Activated naive CD8-positive, alpha-beta T cell (primary cell): ENCODE measurements around the gene SRGN.
"Not testable (repeated sequence)": the region's sequence is repeated elsewhere in the genome, so short reads cannot be mapped to it uniquely, and the experiment has no call there.

Experiments used
- H3K27ac Mint-ChIP-seq: one replicate; pipeline ENCODE4 v1.8.0; 2021; ENCODE audit warnings: mixed read lengths
- H3K27me3 Mint-ChIP-seq: one replicate; pipeline ENCODE4 v1.8.0; 2021; ENCODE audit warnings: mixed read lengths
- H3K36me3 Mint-ChIP-seq: one replicate; pipeline ENCODE4 v1.8.0; 2021; ENCODE audit warnings: mixed read lengths
- H3K4me1 Mint-ChIP-seq: one replicate; pipeline ENCODE4 v1.8.0; 2021; ENCODE audit warnings: low read depth, mixed read lengths
- H3K4me3 Mint-ChIP-seq: one replicate; pipeline ENCODE4 v1.8.0; 2021; ENCODE audit warnings: mild to moderate bottlenecking, mixed read lengths
- H3K9me3 Mint-ChIP-seq: one replicate; pipeline ENCODE4 v1.8.0; 2021; ENCODE audit warnings: low read depth, mixed read lengths

SRGN gene

GRCh38 chr10:69123747-69124562 lies 36.1 kb downstream of the SRGN start, which contains the start of gene VPS26A:
TSS of gene VPS26A (plus strand) at chr10:69124178. CDS start at chr10:69124278, 100 bp downstream.
- H3K4me1 Mint-ChIP-seq: peaks cover 29% of the 10 kb centered on the region
- peak within 1 kb of the TSS; percentile 95 for H3K27ac Mint-ChIP-seq
- H3K4me3 Mint-ChIP-seq: peak within 1 kb of the TSS; percentile 96
- no peaks in the 10 kb centered on the region for H3K36me3 Mint-ChIP-seq
- no peaks in the 10 kb centered on the region for H3K27me3 Mint-ChIP-seq
- H3K9me3 Mint-ChIP-seq: no peaks in the 10 kb centered on the region

DNA sequence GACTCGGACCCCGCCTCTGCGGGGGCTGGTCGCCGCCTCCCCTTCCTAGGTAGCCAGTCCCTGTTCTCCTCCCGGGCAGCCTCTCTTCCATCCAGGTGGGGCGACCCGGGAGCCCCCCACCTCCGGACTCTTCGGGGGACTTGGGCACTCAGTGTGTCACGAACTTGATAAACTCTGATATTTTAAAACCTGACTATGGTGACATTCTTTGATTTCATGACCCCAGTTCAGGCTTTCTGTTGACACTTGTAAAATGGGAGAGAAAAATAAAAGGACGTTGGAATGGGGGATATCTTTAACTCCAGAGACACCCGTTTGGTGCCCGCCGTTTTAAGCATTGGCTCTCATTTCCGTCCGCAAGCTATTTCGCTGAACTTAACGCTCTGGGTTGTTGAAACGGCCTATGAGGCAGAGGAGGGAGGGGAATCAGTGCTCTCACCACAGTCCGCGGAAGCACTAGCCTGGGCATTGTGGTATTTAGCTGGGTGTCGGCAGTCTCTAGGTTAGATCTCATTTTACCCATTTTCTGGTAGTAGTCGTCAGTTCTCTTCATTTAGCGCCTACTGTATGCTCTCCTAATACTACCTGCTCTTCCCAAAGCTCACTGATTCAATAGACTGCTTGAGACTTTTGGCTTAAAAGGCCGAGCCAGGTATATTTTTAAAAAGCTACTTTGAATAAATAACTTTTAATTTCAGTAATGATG lies 36.8 kb downstream of the SRGN start:
- Mint-ChIP-seq H3K36me3 (no peaks in the 10 kb centered on the region), H3K27ac (peak overlapping the region; percentile 92), H3K4me1 (peaks cover 34% of the 10 kb centered on the region), H3K9me3 (no peaks in the 10 kb centered on the region), H3K4me3 (peak overlapping the region; percentile 96), H3K27me3 (no peaks in the 10 kb centered on the region)

- peaks cover 43% of the 10 kb centered on the region for H3K4me1 Mint-ChIP-seq
- peak overlapping the region; percentile 96 for H3K4me3 Mint-ChIP-seq
- H3K27ac Mint-ChIP-seq: no peak overlapping the region
- no peaks in the 10 kb centered on the region for H3K36me3 Mint-ChIP-seq
- no peaks in the 10 kb centered on the region for H3K9me3 Mint-ChIP-seq
- H3K27me3 Mint-ChIP-seq: no peaks in the 10 kb centered on the region
Measured at GRCh38 chr10:69125554-69125953, 37.7 kb downstream of the SRGN start.

DNA sequence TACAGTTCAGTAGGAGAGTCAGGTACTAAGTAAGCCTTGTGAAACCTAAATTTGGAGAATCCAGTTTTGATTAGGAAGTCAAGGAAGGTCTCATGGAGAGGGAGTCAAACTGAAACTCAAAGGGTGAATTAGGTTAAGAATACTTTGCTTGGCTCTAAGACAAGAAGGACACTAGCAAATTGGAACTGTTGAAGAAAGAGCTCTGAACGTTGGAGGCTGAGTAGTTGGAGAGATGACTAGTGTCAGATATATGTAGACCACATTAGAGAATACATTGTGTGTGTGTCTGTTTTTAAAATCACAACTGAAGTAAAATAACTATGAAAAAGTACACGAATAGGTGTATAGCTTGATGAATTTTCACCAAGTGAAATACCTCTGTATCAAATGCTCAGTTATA lies 42.3 kb downstream of the SRGN start:
- no peaks in the 10 kb centered on the region for H3K27me3 Mint-ChIP-seq
- no peaks in the 10 kb centered on the region for H3K36me3 Mint-ChIP-seq
- peak overlapping the region; percentile 5 for H3K27ac Mint-ChIP-seq
- H3K4me3 Mint-ChIP-seq: no peak overlapping the region
- peaks cover 43% of the 10 kb centered on the region for H3K4me1 Mint-ChIP-seq
- H3K9me3 Mint-ChIP-seq: no peaks in the 10 kb centered on the region

DNA sequence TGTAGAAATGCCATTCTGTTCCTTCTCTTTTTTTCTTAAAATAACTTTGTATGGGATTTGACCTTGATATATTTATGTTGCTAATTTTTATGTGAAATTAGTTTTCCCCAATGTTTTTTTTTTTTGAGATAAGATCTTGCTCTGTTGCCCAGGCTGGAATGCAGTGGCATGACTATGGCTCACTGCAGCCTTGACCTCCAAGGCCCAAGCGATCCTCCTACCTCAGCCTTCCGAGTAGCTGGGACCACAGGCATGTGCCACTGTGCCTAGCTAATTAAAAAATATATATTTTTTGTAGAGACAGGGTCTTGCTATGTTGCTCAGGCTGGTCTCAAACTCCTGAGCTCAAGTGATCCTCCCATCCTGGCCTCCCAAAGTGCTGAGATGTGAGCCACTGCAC lies 52.1 kb downstream of the SRGN start:
- no peak overlapping the region for H3K4me3 Mint-ChIP-seq
- H3K27me3 Mint-ChIP-seq: no peaks in the 10 kb centered on the region
- H3K36me3 Mint-ChIP-seq: peaks cover 4% of the 10 kb centered on the region
- H3K27ac Mint-ChIP-seq: no peak overlapping the region
- H3K9me3 Mint-ChIP-seq: no peaks in the 10 kb centered on the region
- peaks cover 27% of the 10 kb centered on the region for H3K4me1 Mint-ChIP-seq

DNA sequence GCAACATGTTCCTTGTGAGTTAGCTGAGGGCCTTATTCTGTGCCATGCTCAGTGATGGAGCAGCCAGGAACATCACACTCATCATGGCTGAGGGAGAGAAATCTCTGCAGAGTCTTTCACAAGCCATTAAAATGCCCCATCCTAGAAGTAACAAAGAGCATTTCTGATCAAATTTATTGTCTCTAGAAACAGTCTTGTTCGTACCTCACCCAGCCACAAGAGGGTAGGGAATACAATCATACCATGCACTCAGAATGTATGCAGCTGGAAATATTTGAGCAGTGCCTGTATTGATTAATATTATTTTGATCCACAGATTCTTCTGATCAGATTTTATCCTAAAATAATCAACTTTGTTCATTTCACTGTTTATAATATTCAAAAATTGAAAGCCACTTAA lies 53.4 kb downstream of the SRGN start:
- Mint-ChIP-seq H3K36me3 (peaks cover 4% of the 10 kb centered on the region), H3K27ac (no peak overlapping the region), H3K9me3 (no peaks in the 10 kb centered on the region)

DNA sequence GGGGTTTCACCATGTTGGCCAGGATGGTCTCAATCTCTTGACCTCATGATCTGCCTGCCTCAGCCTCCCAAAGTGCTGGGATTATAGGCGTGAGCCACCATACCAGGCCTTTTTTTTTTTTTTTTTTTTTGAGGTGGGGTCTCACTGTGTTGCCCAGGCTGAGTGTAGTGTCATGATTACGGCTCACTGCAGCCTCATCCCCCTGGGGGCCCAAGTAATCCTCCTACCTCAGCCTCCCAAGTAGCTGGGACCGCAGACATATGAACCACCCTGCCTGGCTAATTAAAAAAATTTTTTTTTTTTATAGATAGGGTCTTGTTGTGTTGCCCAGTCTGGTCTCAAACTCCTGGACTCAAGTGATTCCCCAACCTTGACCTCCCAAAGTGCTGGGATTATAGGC lies 54.2 kb downstream of the SRGN start:
- H3K36me3 Mint-ChIP-seq, H3K4me3 Mint-ChIP-seq, H3K27ac Mint-ChIP-seq, H3K27me3 Mint-ChIP-seq, H3K9me3 Mint-ChIP-seq: not testable (repeated sequence)
- H3K4me1 Mint-ChIP-seq: peaks cover 41% of the 10 kb centered on the region

More for the DNA sequence above, 53.4 kb downstream of the SRGN start:
- H3K4me3 Mint-ChIP-seq: no peak overlapping the region
- H3K27me3 Mint-ChIP-seq: no peaks in the 10 kb centered on the region
- peaks cover 34% of the 10 kb centered on the region for H3K4me1 Mint-ChIP-seq

DNA sequence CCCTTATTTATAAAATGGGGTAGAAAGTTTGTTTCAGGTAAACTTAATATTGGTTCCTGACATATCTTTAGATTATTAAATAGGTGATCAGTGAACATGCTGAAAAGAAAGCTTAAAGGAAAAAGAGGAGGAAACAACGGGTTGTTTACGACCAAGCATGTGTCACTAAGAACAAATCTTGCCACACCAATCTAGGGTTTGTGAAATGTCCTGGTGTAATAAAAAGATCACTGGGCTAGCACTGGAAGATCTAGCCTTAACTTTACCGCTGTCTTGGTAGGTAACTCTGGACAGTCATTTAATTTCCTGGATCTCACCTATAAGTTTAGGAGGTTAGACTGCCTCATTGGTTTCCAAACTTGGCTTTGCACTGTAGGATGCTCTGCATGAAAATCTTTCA lies 55.1 kb downstream of the SRGN start:
- Mint-ChIP-seq H3K27ac (no peak overlapping the region), H3K4me1 (peaks cover 43% of the 10 kb centered on the region), H3K4me3 (no peak overlapping the region), H3K36me3 (peaks cover 6% of the 10 kb centered on the region), H3K27me3 (no peaks in the 10 kb centered on the region), H3K9me3 (no peaks in the 10 kb centered on the region)

- Mint-ChIP-seq H3K27ac (no peak overlapping the region), H3K9me3 (no peaks in the 10 kb centered on the region), H3K4me1 (peaks cover 41% of the 10 kb centered on the region), H3K27me3 (no peaks in the 10 kb centered on the region), H3K4me3 (no peak overlapping the region), H3K36me3 (peaks cover 9% of the 10 kb centered on the region)
Measured at GRCh38 chr10:69145329-69145728, 57.4 kb downstream of the SRGN start.

DNA sequence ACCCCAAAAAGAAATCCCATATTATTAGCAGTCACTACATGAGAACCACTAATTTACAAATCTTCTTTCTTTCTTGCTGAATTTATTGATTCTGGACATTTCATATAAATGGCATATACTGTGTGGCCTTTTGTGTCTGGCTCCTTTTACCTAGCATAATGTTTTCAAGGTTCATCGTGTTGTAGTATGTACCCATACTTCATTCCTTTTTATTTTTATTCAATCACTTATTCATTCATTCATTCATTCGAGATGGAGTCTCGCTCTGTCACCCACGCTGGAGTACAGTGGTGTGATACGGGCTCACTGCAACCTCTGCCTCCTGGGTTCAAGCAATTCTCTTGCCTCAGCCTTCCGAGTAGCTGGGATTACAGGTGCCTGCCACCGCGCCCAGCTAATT lies 58.0 kb downstream of the SRGN start:
- Mint-ChIP-seq H3K27ac (no peak overlapping the region), H3K36me3 (peaks cover 9% of the 10 kb centered on the region), H3K27me3 (no peaks in the 10 kb centered on the region), H3K9me3 (no peaks in the 10 kb centered on the region), H3K4me3 (no peak overlapping the region), H3K4me1 (peaks cover 41% of the 10 kb centered on the region)

GRCh38 chr10:69146759-69147158 lies 58.9 kb downstream of the SRGN start:
- Mint-ChIP-seq H3K4me1 (peaks cover 41% of the 10 kb centered on the region), H3K4me3 (no peak overlapping the region), H3K36me3 (peaks cover 9% of the 10 kb centered on the region), H3K27ac (peak overlapping the region; percentile 30), H3K27me3 (no peaks in the 10 kb centered on the region), H3K9me3 (no peaks in the 10 kb centered on the region)

DNA sequence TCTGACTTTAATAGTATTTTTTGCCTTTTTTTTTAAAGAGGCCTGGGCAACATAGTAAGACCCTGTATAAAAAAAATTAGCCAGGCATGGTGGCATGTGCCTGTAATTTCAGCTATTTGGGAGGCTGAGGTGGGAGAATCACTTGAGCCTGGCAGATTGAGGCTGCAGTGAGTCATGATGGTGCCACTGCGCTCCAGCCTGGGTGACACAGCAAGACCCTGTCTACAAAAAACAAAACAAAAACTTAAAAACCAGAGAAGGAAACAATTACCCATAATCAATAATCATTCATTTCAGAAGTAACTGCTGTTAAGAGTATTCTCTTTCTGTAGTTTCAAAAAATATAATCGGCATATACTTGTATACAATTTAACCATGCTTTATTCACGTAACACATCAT lies 64.1 kb downstream of the SRGN start:
- no peaks in the 10 kb centered on the region for H3K27me3 Mint-ChIP-seq
- peaks cover 13% of the 10 kb centered on the region for H3K4me1 Mint-ChIP-seq
- no peaks in the 10 kb centered on the region for H3K9me3 Mint-ChIP-seq
- H3K36me3 Mint-ChIP-seq: peaks cover 2% of the 10 kb centered on the region
- H3K27ac Mint-ChIP-seq: no peak overlapping the region
- no peak overlapping the region for H3K4me3 Mint-ChIP-seq

DNA sequence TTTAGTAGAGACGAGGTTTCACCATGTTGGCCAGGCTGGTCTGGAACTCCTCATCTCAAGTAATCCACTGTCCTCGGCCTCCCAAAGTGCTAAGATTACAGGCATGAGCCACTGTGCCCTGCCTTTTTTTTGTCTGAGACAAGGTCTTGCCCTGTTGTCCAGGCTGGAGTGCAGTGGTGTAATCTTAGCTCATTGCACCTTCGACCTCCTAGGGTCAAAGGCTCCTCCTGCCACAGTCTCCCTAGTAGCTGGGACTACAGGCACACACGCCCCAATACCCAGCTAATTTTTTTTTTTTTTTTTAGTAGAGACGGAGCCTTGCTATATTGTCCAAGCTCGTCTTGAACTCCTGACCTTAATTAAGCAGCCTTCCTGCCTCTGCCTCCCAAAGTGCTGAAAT lies 65.3 kb downstream of the SRGN start:
- Mint-ChIP-seq H3K27ac (no peak overlapping the region), H3K36me3 (peaks cover 3% of the 10 kb centered on the region), H3K27me3 (no peaks in the 10 kb centered on the region), H3K4me3 (no peak overlapping the region), H3K9me3 (no peaks in the 10 kb centered on the region), H3K4me1 (peaks cover 8% of the 10 kb centered on the region)
